Erythroblast (primary cell): ENCODE measurements around the gene IGSF1.

Experiments used
- GATA1 ChIP-seq: IDR thresholded peaks from 2 replicates; pipeline ENCODE4 v1.6.1; 2011; ENCODE audit warnings: low read depth, mild to moderate bottlenecking, control low read depth, low read length, moderate library complexity
- POLR2A ChIP-seq: IDR thresholded peaks from 2 replicates; pipeline ENCODE4 v1.6.1; 2011; ENCODE audit warnings: mild to moderate bottlenecking, low read length

DNA sequence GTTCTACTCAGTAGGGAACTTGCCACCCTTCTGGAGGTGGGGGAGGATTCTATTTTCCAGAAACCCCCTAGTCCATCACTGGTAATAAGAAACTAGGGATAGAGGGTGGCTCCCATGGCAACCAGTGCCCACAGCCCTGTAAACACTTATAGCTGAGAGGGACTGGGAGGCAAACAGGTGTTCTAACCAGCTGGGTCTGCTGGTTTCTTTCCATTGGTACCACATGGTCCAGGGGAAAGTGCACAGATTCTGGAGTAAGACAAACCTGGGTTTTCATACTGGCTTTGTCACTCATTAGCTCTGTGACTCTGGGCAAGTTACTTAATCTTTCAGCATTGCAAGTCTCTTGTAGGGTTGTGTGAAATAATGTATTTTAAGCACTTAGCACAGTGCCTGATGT lies 26.9 kb downstream of the IGSF1 start:
- no peak for TF ChIP-seq POLR2A
- TF ChIP-seq GATA1: no peak
